GM10266 (cell line): ENCODE data around the gene ACSM2B.
"Not testable (repeated sequence)": the region's sequence is repeated elsewhere in the genome, so short reads cannot be mapped to it uniquely, and the experiment has no call there.

Source experiments
- DNase-seq: peaks from one replicate; pipeline ENCODE4 v3.0.0; 2012; ENCODE audit errors: extremely low spot score
- TF ChIP-seq, protein P1 (sequence below): IDR thresholded peaks from 2 replicates; pipeline ENCODE4 v1.5.1; 2012; ENCODE audit warnings: mild to moderate bottlenecking, low read depth; ENCODE audit not compliant: control insufficient read depth, insufficient read depth; ENCODE audit errors: missing control alignments

The ACSM2B gene

DNA sequence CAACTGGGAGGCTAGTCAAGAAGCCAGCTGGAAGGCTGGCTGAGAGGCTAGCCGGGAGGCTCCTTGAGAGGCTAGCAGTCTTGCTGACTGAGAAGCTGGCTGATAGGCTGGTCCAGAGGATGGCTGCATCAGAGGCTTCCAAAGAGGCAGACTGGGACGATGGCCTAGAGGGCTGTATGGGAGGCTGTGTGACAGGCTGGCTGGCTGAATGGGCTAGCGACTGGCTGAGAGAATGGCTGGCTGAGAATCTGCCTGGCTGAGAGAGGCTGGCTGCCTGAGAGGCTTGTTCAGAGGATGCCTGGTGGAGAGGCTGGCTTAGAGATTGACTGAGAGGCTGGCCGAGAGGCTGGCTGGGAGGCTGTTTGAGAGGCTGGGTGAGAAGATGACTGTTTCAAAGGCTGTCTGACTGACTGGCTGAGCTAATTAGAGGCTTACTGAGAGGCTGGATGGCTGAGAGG lies 34.8 kb upstream of the ACSM2B start:
- no peak for DNase-seq
- TF ChIP-seq, protein P1, sequence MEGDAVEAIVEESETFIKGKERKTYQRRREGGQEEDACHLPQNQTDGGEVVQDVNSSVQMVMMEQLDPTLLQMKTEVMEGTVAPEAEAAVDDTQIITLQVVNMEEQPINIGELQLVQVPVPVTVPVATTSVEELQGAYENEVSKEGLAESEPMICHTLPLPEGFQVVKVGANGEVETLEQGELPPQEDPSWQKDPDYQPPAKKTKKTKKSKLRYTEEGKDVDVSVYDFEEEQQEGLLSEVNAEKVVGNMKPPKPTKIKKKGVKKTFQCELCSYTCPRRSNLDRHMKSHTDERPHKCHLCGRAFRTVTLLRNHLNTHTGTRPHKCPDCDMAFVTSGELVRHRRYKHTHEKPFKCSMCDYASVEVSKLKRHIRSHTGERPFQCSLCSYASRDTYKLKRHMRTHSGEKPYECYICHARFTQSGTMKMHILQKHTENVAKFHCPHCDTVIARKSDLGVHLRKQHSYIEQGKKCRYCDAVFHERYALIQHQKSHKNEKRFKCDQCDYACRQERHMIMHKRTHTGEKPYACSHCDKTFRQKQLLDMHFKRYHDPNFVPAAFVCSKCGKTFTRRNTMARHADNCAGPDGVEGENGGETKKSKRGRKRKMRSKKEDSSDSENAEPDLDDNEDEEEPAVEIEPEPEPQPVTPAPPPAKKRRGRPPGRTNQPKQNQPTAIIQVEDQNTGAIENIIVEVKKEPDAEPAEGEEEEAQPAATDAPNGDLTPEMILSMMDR: no peak

DNA sequence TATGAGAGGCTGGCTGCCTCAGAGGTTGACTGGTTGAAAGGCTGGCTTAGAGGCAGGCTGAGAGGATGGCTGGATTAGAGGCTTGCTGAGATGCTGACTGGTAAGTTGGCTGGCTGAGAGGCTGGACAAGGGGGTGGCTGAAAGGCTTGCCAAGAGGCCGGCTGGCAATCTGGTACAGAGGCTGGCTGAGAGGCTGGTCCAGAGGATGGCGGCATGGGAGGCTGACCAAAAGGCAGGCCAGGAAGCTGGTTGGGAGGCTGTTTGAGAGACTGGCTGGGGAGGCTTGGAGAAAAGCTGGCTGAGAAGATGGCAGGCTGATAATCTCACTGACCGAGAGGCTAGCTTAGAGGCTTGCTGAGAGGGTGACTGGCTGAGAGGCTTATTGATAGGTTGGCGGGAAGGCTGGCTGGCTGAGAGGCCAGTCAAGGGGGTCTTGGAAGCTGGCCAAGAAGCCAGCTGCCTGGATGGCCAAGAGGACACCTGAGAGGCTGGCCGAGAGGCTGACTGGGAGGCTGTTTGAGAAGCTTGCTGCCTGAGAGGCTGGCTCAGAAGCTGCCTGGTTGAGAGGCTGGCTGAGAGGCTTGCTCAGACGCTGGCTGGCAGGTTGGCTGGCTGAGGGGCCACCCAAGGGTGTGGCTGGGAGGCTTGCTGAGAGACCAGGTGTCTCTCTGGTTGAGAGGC lies 34.2 kb upstream of the ACSM2B start:
- DNase-seq: no peak
- TF ChIP-seq, protein P1: no peak

DNA sequence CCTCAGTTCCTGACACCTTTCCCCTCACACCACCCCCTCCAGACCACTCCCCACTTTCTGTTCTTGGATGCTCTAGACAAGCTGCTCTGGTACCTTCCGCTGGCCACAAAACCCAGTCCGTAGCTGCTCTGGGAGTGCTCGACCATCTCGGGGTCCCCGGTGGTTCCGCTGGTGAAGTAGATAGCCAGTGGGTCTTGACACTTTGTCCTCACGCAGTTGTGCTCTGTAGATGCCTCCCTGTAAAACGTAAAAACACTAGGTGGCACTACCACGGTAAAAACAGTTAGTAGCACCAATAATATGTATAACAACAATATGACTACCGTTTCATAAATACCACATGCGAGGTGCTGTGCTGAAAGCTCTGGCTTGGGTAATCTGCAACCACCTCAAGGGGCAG lies 26.0 kb upstream of the ACSM2B start:
- DNase-seq: peak; percentile 18
- TF ChIP-seq, protein P1: peak; percentile 49

DNA sequence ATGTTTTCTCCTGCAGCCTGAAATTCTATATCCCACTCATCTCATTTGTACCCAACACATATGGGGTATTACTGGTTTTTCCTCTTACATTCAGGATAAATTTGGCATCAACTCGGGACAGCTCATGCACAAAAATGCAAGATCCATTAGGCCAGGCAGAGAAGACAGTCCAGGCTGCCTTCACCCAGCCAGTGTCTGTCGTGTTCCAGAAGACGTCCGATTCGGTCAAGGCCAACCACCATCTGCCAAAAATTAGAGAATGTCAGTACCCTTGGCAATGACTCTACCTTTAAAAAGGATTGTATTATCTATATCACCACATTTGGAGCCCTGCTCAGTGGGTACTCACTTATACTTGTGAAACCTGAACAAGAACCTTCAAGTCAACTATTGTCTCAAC lies 23.3 kb upstream of the ACSM2B start:
- not testable (repeated sequence) for DNase-seq

DNA sequence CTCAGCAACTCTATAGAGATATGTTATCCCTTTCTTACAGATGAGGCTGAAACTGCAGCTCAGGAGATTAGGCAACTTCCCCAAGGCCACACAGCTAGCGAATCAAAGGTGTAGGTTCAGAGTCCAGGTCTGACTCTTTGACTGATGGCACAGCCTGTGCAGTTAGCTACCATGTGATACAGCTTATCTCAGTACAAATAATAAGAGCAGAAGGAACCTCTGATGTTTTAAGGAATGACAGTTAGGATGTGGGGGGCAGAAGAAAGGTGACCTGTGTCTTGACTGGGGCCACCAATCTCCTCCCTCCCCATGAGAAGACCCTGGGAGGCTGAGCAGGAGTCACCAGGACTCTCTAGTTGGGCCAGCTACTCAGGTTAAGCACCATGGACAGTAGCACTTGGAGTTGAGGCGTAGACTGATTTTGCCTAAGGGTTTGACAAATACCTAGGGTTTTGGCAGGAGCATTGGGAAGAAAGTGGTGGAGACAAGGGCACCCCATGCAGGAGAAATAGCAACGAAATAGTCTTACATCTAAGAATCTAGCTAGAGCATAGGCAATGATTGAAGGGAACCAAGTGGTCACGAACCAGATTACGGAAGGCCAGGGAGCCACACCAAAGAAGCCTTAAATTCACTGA lies 22.8 kb upstream of the ACSM2B start:
- no peak for DNase-seq
- TF ChIP-seq, protein P1: no peak

DNA sequence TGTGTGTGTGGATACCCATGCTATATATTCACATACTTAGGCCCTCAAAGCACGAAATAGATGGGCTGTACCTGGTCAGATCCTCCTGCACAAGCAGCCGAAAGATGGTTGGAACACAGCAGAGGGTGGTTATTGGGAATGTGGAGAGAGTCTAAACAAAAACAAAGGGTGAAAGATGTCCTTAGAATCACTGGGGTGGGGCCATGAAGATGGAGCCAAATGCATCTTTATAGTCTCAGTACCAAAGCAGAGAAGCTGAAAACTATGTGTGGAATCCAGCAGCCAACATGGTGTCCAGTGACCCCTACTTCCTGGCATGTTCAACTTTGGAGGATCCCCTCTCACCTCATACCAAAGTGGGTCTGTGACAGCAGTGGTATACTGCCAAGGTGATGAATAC lies 19.5 kb upstream of the ACSM2B start:
- not testable (repeated sequence) for DNase-seq

DNA sequence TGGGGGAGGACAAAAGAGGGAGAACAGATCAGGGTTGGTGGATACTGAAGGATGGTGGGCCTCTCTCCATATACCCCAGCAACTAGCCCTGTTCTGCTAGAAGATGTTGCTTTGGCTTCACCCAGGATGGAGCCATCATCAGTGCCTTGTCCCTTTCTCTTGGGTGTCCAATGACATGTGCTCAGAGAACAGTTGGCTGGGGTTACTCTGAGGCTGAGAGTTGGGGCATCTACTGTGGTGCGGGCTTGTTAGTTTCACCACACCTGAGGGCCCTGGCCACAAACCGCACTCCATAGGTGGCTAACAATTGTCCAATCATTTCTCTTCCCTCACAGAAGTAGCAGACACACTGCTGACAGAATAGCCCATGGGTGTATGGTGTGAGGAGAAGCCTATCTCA lies 18.9 kb upstream of the ACSM2B start:
- DNase-seq: not testable (repeated sequence)

DNA sequence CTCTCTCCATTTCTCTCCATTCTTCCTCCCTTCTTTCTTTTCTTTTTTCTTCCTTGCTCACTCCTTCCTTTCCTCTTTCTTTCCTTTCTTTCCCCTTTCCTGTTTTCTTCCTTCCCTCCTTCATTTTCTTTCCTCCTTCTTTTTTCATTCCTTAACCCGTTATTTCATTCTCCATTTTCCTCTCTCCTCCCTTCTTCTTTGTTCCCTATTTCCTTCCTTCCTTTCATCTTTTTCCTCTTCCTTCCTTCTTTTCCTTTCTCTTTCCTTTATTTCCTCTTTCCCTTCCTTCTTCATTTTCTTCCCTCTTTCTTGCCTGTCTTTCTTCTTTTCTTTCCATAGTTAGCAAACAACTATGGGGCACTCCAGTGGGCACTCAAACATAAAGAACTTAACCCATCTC lies 16.6 kb upstream of the ACSM2B start:
- DNase-seq: not testable (repeated sequence)

DNA sequence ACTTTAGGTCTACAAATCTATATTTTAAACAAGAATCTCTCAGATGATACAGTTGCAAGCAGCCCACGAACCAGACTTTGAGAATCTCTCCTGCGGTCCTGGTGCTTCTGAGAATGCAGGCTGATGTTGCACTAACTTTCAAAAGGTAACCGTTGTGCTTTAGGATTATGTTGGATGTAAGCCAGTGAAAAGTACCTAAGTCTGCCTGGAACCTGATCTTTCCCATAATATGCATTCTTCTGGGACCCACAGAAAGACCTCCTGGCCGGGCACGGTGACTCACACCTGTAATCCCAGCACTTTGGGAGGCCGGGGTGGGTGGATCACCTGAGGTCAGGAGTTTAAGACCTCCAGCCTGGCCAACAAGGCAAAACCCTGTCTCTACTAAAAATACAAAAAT lies 13.3 kb upstream of the ACSM2B start:
- not testable (repeated sequence) for DNase-seq

DNA sequence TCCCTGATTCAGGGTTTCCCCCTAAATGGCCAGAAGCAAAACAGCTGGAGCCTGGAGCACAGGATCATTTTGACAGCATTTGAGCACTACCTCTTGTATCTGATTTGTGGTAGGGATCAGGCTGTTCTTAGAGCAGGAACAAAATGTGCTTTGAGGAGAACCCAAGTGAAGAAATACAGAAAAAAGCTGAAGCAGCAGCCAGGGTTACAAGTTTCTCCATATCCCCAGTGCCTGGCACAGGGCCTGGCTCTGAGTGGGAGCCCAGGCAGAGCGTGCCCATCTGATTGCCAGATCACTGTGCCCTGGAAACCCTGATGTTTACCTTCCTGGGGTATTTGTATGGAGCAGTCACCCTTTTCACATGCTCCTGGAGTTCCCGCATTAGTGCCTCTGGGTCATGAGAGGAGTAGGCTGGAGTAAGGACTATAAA lies 11.5 kb upstream of the ACSM2B start:
- DNase-seq: not testable (repeated sequence)

DNA sequence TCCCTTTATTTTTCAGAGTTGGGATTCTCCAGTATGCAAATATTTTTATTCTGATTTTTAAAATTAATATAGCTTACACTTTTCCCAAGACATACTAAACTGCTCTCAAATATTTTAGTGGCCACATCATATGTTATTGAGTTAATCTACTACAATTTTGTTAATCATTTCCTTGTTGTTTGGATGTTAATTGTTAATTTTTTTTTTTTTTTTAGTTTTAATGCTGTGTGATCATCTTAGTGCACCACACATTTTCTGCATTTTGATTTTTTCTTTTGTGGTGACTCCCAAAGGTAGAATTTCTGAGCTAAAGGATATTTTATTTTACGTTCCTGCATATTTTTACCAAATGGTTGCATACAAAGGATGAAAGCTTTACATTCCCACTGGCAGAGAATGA lies 10.5 kb upstream of the ACSM2B start:
- DNase-seq: not testable (repeated sequence)

DNA sequence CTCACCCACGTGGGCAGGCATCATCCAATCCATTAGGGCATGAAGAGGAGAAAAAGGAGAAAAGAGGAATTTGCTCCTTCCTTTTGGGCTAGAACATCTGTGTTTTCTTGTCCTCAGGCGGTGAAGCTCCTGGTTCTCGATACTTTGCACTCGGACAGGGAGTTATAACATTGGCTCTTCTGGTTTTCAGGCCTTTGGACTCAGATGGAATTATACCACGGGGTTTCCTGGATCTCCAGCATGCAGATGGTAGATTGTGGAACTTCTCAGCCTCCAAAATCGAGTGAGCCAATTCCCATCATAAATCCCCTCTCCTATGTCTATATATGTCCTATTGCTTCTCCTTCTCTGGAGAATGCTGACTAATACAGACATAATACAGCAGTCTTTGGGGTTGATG lies 9.9 kb upstream of the ACSM2B start:
- DNase-seq: not testable (repeated sequence)

DNA sequence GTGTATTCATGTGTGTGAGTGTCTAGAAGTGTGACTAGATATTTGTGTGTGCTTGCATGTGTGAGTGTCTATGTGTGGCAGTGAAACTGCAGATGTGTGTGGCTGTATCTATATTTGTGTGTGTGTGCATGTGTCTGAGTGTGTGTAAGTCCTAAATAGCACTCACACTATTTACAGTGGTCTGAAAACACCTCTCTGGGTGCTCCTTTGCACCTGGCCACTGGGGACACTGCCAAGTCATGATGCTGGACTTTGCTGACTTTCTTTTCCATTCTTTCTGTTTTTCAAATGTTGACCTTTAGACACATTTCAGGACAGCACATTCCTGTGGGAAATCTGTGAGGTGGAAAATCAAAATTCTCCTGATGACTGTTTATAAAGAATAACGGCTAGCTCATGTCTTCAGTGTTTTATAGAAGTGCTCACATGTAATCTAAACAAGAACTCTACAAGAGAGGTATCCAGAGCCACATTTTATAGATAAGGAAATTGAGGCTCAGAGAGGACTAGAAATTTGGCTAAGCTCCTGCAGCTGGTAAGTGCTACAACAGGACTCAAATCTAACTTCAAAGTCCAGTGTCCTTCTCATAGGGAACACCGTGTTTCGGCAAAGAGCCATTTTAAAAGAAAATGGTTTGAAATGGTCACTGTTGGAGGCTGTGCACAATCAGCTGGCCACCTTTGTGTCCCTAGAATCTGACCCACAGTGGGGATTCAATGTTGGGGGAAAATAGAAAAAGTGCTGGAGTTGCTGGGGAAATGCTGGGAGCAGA lies 4.5 kb upstream of the ACSM2B start:
- not testable (repeated sequence) for DNase-seq

DNA sequence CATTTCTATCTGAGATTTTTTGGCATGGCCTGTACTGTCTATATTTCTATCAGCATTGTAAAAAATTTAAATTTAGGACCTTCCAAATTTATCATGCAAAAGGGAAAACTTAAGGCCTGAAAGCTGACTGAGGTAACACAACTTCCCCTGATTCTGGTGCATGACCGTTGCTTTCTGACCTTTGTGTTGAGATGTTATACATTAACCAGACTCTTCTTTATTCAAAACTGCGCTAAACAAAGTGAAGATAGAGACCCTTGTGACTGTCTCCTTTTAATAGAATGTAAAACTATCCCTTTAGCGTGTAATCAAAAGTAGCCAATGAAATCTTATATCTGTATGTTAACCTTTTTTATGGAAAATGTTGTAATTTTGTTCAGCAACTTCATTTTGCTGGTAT lies 1.9 kb upstream of the ACSM2B start:
- DNase-seq: not testable (repeated sequence)

DNA sequence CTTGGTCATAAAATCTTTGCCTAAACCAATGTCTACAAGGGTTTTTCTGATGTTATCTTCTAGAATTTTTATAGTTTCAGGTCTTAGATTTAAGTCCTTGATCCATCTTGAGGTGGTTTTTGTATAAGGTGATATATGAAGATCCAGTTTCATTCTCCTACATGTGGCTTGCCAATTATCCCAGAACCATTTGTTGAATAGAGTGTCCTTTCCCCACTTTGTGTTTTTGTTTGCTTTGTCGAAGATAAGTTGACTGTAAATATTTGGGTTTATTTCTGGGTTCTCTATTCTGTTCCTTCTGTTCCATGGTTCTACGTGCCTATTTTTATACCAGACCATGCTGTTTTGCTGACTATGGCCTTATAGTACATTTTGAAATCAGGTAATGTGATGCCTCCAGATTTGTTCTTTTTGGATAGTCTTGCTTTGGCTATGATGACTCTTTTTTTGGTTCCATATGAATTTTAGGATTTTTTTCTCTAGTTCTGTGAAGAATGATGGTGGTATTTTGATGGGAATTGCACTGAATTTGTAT lies 7.0 kb downstream of the ACSM2B start:
- DNase-seq: not testable (repeated sequence)
